ENCODE results near the gene TTC9B.

DNA sequence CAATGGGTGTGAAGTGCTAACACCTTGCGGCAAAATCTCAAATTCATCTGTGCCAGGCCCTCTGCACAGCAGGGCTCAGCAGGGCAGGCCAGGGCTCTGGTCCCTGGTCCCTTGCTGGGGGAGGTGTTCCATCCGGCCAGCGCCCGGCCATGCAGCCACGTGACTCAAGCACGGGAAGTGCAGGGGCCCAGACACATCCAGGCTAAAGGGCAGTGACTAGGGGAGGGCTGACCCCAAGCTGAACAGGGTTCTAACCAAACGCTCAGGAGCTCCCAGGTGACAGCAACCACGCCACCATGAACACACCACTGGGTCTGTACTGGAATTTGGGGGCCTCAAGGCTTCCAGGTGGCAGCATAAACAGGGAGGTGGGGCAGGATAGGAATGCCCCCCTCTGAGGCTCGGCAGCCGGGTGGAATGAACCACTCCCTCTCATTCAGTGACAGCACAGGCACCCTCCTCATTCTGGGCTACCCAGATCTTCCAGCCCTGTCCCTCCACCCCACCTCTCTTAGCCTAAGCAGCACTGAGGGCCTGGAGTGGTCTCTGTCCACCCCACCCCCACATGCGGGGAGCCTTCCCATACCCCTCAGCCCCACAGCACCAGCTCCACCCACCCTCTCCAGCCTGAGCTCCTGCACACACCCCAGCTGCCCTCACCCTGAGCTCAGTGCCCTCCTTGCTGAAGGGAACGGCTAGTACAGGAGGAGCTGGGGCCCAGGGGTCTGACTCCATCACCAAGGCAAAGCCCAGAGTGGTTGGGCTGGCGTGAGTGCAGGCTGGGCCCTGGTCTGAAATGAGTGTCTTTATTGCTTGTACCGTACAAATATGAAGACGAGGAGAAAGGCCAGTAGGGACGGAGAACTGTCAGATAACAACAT, 13.6 kb upstream of the TTC9B start:
- TF ChIP-seq, protein P1, sequence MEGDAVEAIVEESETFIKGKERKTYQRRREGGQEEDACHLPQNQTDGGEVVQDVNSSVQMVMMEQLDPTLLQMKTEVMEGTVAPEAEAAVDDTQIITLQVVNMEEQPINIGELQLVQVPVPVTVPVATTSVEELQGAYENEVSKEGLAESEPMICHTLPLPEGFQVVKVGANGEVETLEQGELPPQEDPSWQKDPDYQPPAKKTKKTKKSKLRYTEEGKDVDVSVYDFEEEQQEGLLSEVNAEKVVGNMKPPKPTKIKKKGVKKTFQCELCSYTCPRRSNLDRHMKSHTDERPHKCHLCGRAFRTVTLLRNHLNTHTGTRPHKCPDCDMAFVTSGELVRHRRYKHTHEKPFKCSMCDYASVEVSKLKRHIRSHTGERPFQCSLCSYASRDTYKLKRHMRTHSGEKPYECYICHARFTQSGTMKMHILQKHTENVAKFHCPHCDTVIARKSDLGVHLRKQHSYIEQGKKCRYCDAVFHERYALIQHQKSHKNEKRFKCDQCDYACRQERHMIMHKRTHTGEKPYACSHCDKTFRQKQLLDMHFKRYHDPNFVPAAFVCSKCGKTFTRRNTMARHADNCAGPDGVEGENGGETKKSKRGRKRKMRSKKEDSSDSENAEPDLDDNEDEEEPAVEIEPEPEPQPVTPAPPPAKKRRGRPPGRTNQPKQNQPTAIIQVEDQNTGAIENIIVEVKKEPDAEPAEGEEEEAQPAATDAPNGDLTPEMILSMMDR (IDR thresholded peaks at IDR 0.05; ENCODE audit: low read depth, low read length, missing input control) = no peak
- TF ChIP-seq RAD21 (IDR thresholded peaks at IDR 0.05) (peak in 1 of 2 donors; percentile 60), YY1 (IDR thresholded peaks at IDR 0.05) (no peak), TAF1 (conservative IDR thresholded peaks at IDR 0.05) (no peak), EGR1 (IDR thresholded peaks at IDR 0.05; ENCODE audit: low read depth in 2 of 2) (peak in 1 of 2 donors; percentile 65)
- TF ChIP-seq, protein P2, sequence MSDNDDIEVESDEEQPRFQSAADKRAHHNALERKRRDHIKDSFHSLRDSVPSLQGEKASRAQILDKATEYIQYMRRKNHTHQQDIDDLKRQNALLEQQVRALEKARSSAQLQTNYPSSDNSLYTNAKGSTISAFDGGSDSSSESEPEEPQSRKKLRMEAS (IDR thresholded peaks at IDR 0.05) = no peak
- TF ChIP-seq, protein P3, sequence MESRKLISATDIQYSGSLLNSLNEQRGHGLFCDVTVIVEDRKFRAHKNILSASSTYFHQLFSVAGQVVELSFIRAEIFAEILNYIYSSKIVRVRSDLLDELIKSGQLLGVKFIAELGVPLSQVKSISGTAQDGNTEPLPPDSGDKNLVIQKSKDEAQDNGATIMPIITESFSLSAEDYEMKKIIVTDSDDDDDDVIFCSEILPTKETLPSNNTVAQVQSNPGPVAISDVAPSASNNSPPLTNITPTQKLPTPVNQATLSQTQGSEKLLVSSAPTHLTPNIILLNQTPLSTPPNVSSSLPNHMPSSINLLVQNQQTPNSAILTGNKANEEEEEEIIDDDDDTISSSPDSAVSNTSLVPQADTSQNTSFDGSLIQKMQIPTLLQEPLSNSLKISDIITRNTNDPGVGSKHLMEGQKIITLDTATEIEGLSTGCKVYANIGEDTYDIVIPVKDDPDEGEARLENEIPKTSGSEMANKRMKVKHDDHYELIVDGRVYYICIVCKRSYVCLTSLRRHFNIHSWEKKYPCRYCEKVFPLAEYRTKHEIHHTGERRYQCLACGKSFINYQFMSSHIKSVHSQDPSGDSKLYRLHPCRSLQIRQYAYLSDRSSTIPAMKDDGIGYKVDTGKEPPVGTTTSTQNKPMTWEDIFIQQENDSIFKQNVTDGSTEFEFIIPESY (IDR thresholded peaks at IDR 0.05) = no peak

Measured in liver (tissue), 3 donors.